HepG2 (cell line): ENCODE data around the gene UNC79. TPM values are rescaled to one million over a fixed set of nuclear protein-coding genes. Genes with fewer than 3 reads are reported as not detected.

Experiments used
- ATAC-seq: fragments of 200-7000 bp; cut with Tn5 transposase; 3 replicates; pipeline ENCODE4 v1.9.1; 2020; ENCODE audit warnings: mild to moderate bottlenecking, moderate library complexity
- BruUV-seq: library from RNA; stranded (reverse); fragments of 400-500 nt; replicated peaks from 2 replicates; lab custom pipeline; 2021; lab: Mats Ljungman, UMichigan
- CTCF ChIA-PET: fragments of 300-600 bp; formaldehyde crosslinking; extraction: SDS; loops from one replicate; lab custom pipeline; 2021; ENCODE audit warnings: low total read pairs, inconsistent platforms, low intra/inter-chr PET ratio; lab: Yijun Ruan, JAX
- POLR2A ChIA-PET: fragments of 350-600 bp; sonication (Branson Sonifier 250); formaldehyde crosslinking; loops from one replicate; lab custom pipeline; 2020; ENCODE audit warnings: antibody characterized with exemption, inconsistent platforms; lab: Yijun Ruan, JAX
- DNase-seq: peaks from one replicate; pipeline ENCODE4 v3.0.0-alpha.2; 2015; ENCODE audit warnings: low spot score
- FAIRE-seq: peaks from 3 replicates; lab custom pipeline; 2011; peaks lifted over from hg19 to GRCh38; lab: Jason Lieb, UNC
- H2AFZ ChIP-seq: one replicate; pipeline ENCODE4 v1.6.1; 2011; ENCODE audit warnings: low read length, inconsistent platforms
- H3K27ac ChIP-seq: fragments of 300-600 bp; 3 replicates; pipeline ENCODE4 v1.8.0; 2011; ENCODE audit warnings: mixed run types, mild to moderate bottlenecking, mixed read lengths, low read length, inconsistent platforms; ENCODE audit not compliant: insufficient read depth; ENCODE audit errors: extremely low read length
- H3K27me3 ChIP-seq, 2 experiments: fragments of 200-600 bp in 1 of 2; 2 replicates in 1 of 2; 3 replicates in 1 of 2; pipeline versions ENCODE4 v1.6.0 to v1.8.0; 2011; ENCODE audit warnings: low read length in 2 of 2, mild to moderate bottlenecking in 2 of 2, moderate library complexity in 2 of 2, inconsistent platforms in 1 of 2; ENCODE audit not compliant: insufficient read depth in 2 of 2, control insufficient read depth in 1 of 2
- H3K36me3 ChIP-seq, 2 experiments: fragments of 200-600 bp in 1 of 2; replicated peaks in 1 of 2; 2 replicates in 1 of 2; 3 replicates in 1 of 2; pipeline versions ENCODE4 v1.5.1 to v1.8.0; 2011; ENCODE audit warnings: low read length in 2 of 2, inconsistent platforms in 1 of 2; ENCODE audit not compliant: insufficient read depth in 2 of 2, control insufficient read depth in 1 of 2
- H3K4me1 ChIP-seq: 2 replicates; pipeline ENCODE4 v1.5.1; 2012; ENCODE audit warnings: low read length, inconsistent platforms; ENCODE audit not compliant: insufficient read depth
- H3K4me2 ChIP-seq: 2 replicates; pipeline ENCODE4 v1.6.0; 2011; ENCODE audit warnings: low read depth, low read length, inconsistent platforms
- H3K4me3 ChIP-seq, 3 experiments: fragments of 200-600 bp in 1 of 3; sonication (generic), shearing (Covaris generic) in 1 of 3; replicated peaks in 1 of 3; 2 replicates each; pipeline ENCODE4 v1.5.1; 2011 to 2016; ENCODE audit warnings: low read length in 3 of 3, inconsistent platforms in 2 of 3, low read depth in 2 of 3, mild to moderate bottlenecking in 2 of 3, control low read depth in 1 of 3, mixed read lengths in 1 of 3; ENCODE audit not compliant: insufficient read depth in 1 of 3
- H3K79me2 ChIP-seq: one replicate; pipeline ENCODE4 v1.6.1; 2011; ENCODE audit warnings: low read length, inconsistent platforms; ENCODE audit not compliant: insufficient read depth
- H3K9ac ChIP-seq: 2 replicates; pipeline ENCODE4 v1.6.0; 2011; ENCODE audit warnings: mild to moderate bottlenecking, low read depth, low read length, inconsistent platforms; ENCODE audit not compliant: insufficient read depth
- H3K9me3 ChIP-seq: 2 replicates; pipeline ENCODE4 v1.5.1; 2012; ENCODE audit warnings: mild to moderate bottlenecking, low read length
- H4K20me1 ChIP-seq: 2 replicates; pipeline ENCODE4 v1.6.0; 2011; ENCODE audit warnings: inconsistent platforms, mild to moderate bottlenecking, low read length, moderate library complexity; ENCODE audit not compliant: insufficient read depth
- CHD4 ChIP-seq: fragments of 200-600 bp; sonication (generic); IDR thresholded peaks from 2 replicates; pipeline ENCODE4 v1.7.0; 2017; ENCODE audit warnings: mild to moderate bottlenecking, low read length, borderline replicate concordance
- CREBL2 ChIP-seq: sonication (generic); formaldehyde crosslinking; IDR thresholded peaks from 2 replicates; pipeline ENCODE4 v1.8.1; 2023; ENCODE audit warnings: missing genetic modification reagents, mild to moderate bottlenecking, borderline replicate concordance
- E2F1 ChIP-seq: sonication (generic); formaldehyde crosslinking; IDR thresholded peaks from 2 replicates; pipeline ENCODE4 v1.5.0; 2020; ENCODE audit warnings: missing genetic modification reagents
- RXRA ChIP-seq: sonication (generic); formaldehyde crosslinking; IDR thresholded peaks from 2 replicates; pipeline ENCODE4 v1.5.1; 2020; ENCODE audit warnings: missing genetic modification reagents
- SALL2 ChIP-seq: sonication (generic); formaldehyde crosslinking; IDR thresholded peaks from 2 replicates; pipeline ENCODE4 v1.8.1; 2023; ENCODE audit warnings: mild to moderate bottlenecking, missing genetic modification reagents, inconsistent platforms
- TRAFD1 ChIP-seq: sonication (generic); formaldehyde crosslinking; IDR thresholded peaks from 2 replicates; pipeline ENCODE4 v1.5.1; 2020; ENCODE audit warnings: missing genetic modification reagents, mild to moderate bottlenecking, borderline replicate concordance
- TRIM24 ChIP-seq: sonication (generic); formaldehyde crosslinking; IDR thresholded peaks from 2 replicates; pipeline ENCODE4 v1.8.0; 2022; ENCODE audit warnings: mild to moderate bottlenecking, missing genetic modification reagents
- ZFP1 ChIP-seq: IDR thresholded peaks from 2 replicates; pipeline ENCODE4 v1.6.1; 2016
- ZFX ChIP-seq: sonication (generic); formaldehyde crosslinking; IDR thresholded peaks from 2 replicates; pipeline ENCODE4 v1.4.0; 2020; ENCODE audit warnings: mild to moderate bottlenecking, low read depth, missing genetic modification reagents, moderate library complexity
- ZNF350 ChIP-seq: sonication (generic); formaldehyde crosslinking; IDR thresholded peaks from 2 replicates; pipeline ENCODE4 v1.4.0; 2020; ENCODE audit warnings: mild to moderate bottlenecking, low read depth, missing genetic modification reagents, borderline replicate concordance
- ZNF720 ChIP-seq: sonication (generic); formaldehyde crosslinking; IDR thresholded peaks from 2 replicates; pipeline ENCODE4 v1.4.0; 2020; ENCODE audit warnings: missing genetic modification reagents
- WGBS: methylation state at CpG from one replicate; pipeline ENCODE4 v1.1.6; 2017; ENCODE audit warnings: low lambda C conversion rate; 5-methylcytosine and 5-hydroxymethylcytosine counted together
- in situ Hi-C: cut with HindIII; loops from 2 replicates; pipeline ENCODE4 v1.10.0; 2017; ENCODE audit warnings: low pct_unique_long_range_greater_than_20kb; ENCODE audit not compliant: extremely low pct_ligation_motif_present
- intact Hi-C: fragments of 100-400 bp; cut with micrococcal nuclease; formaldehyde crosslinking; loops from one replicate; pipeline ENCODE4 v1.10.0; 2022; ENCODE audit not compliant: unreplicated experiment
- polyA plus RNA-seq, 8 experiments: library from polyadenylated mRNA; depleted of rRNA in 3 of 8; stranded (reverse) in 7 of 8; unstranded in 1 of 8; fragments of >200 nt; fragmentation: Illumina TruSeq in 4 of 8; extraction: Trizol in 4 of 8; gene quantifications; 2 replicates each; pipeline versions ENCODE4 v1.2.1 to v1.2.3, GENCODE V29; 2011 to 2016; ENCODE audit warnings: low read depth in 4 of 8, missing spikeins in 1 of 8, mixed read lengths in 1 of 8; ENCODE audit not compliant: insufficient read depth in 1 of 8
- total RNA-seq, 5 experiments: library from RNA; depleted of rRNA; stranded (reverse); fragments of >200 nt; fragmentation: Illumina TruSeq; extraction: Trizol; gene quantifications; 2 replicates each; pipeline ENCODE4 v1.2.3, GENCODE V29; 2016; ENCODE audit warnings: low read depth in 1 of 5
- TF ChIP-seq, protein P1 (sequence below): conservative IDR thresholded peaks from 2 replicates; pipeline ENCODE4 v1.6.1; 2018; ENCODE audit warnings: missing genetic modification reagents
- TF ChIP-seq, protein P2 (sequence below): IDR thresholded peaks from 2 replicates; pipeline ENCODE4 v1.6.1; 2016; ENCODE audit warnings: low read depth, missing genetic modification reagents, missing compliant biosample characterization

Gene UNC79
- total and polyA plus RNA-seq, 2 of the 13 experiments (the other 11 are each of a cell fraction or from before 2014, with no cell fraction given), result under 0.01 TPM; not detected in 1

- DNase-seq, result no peak
- Histone ChIP-seq H3K4me2 (no peak overlapping the region), H3K4me3 (no peak overlapping the region), H3K9me3 (no peaks in the 10 kb centered on the region), H3K79me2 (no peaks in the 10 kb centered on the region), H3K27ac (no peak overlapping the region), H2AFZ (no peak overlapping the region), H3K27me3 (no peaks in the 10 kb centered on the region), H3K36me3 (no peaks in the 10 kb centered on the region; a peak in 1 of 5 replicates), H3K9ac (no peak overlapping the region), H4K20me1 (no peaks in the 10 kb centered on the region), H3K4me1 (no peaks in the 10 kb centered on the region)
- no peak for FAIRE-seq
- WGBS, result 88% methylated on average over 7 of the region's 11 CpGs
- in situ Hi-C loops (no loop called here), intact Hi-C loops (no loop called here)
- BruUV-seq, result no TSS peak
- POLR2A ChIA-PET, result no interaction called here
- CTCF ChIA-PET, result no interaction called here
- ATAC-seq, result no peak
- no peak for TF ChIP-seq TRAFD1 (CRISPR knock-in tag)
- no peak for TF ChIP-seq RXRA (CRISPR knock-in tag)
- TF ChIP-seq, protein P1, sequence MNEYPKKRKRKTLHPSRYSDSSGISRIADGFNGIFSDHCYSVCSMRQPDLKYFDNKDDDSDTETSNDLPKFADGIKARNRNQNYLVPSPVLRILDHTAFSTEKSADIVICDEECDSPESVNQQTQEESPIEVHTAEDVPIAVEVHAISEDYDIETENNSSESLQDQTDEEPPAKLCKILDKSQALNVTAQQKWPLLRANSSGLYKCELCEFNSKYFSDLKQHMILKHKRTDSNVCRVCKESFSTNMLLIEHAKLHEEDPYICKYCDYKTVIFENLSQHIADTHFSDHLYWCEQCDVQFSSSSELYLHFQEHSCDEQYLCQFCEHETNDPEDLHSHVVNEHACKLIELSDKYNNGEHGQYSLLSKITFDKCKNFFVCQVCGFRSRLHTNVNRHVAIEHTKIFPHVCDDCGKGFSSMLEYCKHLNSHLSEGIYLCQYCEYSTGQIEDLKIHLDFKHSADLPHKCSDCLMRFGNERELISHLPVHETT, result no peak
- TF ChIP-seq ZNF350 (CRISPR knock-in tag), result no peak
- no peak for TF ChIP-seq SALL2 (CRISPR knock-in tag)
- TF ChIP-seq, protein P2, sequence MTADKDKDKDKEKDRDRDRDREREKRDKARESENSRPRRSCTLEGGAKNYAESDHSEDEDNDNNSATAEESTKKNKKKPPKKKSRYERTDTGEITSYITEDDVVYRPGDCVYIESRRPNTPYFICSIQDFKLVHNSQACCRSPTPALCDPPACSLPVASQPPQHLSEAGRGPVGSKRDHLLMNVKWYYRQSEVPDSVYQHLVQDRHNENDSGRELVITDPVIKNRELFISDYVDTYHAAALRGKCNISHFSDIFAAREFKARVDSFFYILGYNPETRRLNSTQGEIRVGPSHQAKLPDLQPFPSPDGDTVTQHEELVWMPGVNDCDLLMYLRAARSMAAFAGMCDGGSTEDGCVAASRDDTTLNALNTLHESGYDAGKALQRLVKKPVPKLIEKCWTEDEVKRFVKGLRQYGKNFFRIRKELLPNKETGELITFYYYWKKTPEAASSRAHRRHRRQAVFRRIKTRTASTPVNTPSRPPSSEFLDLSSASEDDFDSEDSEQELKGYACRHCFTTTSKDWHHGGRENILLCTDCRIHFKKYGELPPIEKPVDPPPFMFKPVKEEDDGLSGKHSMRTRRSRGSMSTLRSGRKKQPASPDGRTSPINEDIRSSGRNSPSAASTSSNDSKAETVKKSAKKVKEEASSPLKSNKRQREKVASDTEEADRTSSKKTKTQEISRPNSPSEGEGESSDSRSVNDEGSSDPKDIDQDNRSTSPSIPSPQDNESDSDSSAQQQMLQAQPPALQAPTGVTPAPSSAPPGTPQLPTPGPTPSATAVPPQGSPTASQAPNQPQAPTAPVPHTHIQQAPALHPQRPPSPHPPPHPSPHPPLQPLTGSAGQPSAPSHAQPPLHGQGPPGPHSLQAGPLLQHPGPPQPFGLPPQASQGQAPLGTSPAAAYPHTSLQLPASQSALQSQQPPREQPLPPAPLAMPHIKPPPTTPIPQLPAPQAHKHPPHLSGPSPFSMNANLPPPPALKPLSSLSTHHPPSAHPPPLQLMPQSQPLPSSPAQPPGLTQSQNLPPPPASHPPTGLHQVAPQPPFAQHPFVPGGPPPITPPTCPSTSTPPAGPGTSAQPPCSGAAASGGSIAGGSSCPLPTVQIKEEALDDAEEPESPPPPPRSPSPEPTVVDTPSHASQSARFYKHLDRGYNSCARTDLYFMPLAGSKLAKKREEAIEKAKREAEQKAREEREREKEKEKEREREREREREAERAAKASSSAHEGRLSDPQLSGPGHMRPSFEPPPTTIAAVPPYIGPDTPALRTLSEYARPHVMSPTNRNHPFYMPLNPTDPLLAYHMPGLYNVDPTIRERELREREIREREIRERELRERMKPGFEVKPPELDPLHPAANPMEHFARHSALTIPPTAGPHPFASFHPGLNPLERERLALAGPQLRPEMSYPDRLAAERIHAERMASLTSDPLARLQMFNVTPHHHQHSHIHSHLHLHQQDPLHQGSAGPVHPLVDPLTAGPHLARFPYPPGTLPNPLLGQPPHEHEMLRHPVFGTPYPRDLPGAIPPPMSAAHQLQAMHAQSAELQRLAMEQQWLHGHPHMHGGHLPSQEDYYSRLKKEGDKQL (CRISPR knock-in tag), result no peak
- no peak for TF ChIP-seq CREBL2 (CRISPR knock-in tag)
- TF ChIP-seq TRIM24, result no peak
- TF ChIP-seq E2F1 (CRISPR knock-in tag), result no peak
- TF ChIP-seq CHD4, result no peak
- TF ChIP-seq ZFP1 (CRISPR knock-in tag), result no peak
- TF ChIP-seq ZNF720, result no peak
- no peak for TF ChIP-seq ZFX (CRISPR knock-in tag)
Observed at GRCh38 chr14:93737634-93738033, 306.9 kb downstream of the UNC79 start.
